MM.1S (cell line): ENCODE results near the gene CTTNBP2NL.

Experiments used
- DNase-seq: peaks from one replicate; pipeline ENCODE4 v3.0.0-alpha.2; 2015
- H2AFZ ChIP-seq: fragments of 300-600 bp; sonication (generic); 2 replicates; pipeline ENCODE4 v1.6.0; 2016; ENCODE audit warnings: antibody characterized with exemption, low read length
- H3F3A ChIP-seq: fragments of 300-600 bp; sonication (generic); 2 replicates; pipeline ENCODE4 v1.6.1; 2016; ENCODE audit warnings: mild to moderate bottlenecking, antibody characterized with exemption, low read length, moderate library complexity, mixed read lengths; ENCODE audit not compliant: insufficient read depth
- H3K27ac ChIP-seq: fragments of 300-600 bp; sonication (generic); 2 replicates; pipeline ENCODE4 v1.5.1; 2016; ENCODE audit warnings: mild to moderate bottlenecking, low read length
- H3K27me3 ChIP-seq: fragments of 300-600 bp; sonication (generic); replicated peaks from 2 replicates; pipeline ENCODE4 v1.6.0; 2016; ENCODE audit warnings: low read length; ENCODE audit not compliant: insufficient read depth
- H3K36me3 ChIP-seq: fragments of 300-600 bp; sonication (generic); replicated peaks from 2 replicates; pipeline ENCODE4 v1.6.1; 2016; ENCODE audit warnings: mild to moderate bottlenecking, low read length, mixed read lengths; ENCODE audit not compliant: insufficient read depth
- H3K4me1 ChIP-seq: fragments of 300-600 bp; sonication (generic); 2 replicates; pipeline ENCODE4 v1.6.1; 2016; ENCODE audit warnings: low read length, mixed read lengths
- H3K4me2 ChIP-seq: fragments of 300-600 bp; sonication (generic); 2 replicates; pipeline ENCODE4 v1.6.0; 2016; ENCODE audit warnings: low read depth, low read length
- H3K4me3 ChIP-seq: fragments of 300-600 bp; sonication (generic); 2 replicates; pipeline ENCODE4 v1.5.1; 2016; ENCODE audit warnings: low read length, mixed read lengths
- H3K79me2 ChIP-seq: fragments of 300-600 bp; sonication (generic); 2 replicates; pipeline ENCODE4 v1.6.1; 2016; ENCODE audit warnings: mixed run types, low read length, mixed read lengths
- H3K9ac ChIP-seq: fragments of 300-600 bp; sonication (generic); 2 replicates; pipeline ENCODE4 v1.6.1; 2016; ENCODE audit warnings: low read length, mixed read lengths
- H3K9me2 ChIP-seq: fragments of 300-600 bp; sonication (generic); replicated peaks from 2 replicates; pipeline ENCODE4 v1.6.1; 2016; ENCODE audit warnings: mild to moderate bottlenecking, low read length, mixed read lengths; ENCODE audit not compliant: insufficient read depth
- H3K9me3 ChIP-seq: fragments of 300-600 bp; sonication (generic); replicated peaks from 2 replicates; pipeline ENCODE4 v1.6.1; 2016; ENCODE audit warnings: mild to moderate bottlenecking, low read length, mixed read lengths; ENCODE audit not compliant: insufficient read depth
- H4K20me1 ChIP-seq: fragments of 300-600 bp; sonication (generic); 2 replicates; pipeline ENCODE4 v1.6.1; 2016; ENCODE audit warnings: mild to moderate bottlenecking, low read length, moderate library complexity, mixed read lengths; ENCODE audit not compliant: insufficient read depth
- EZH2 ChIP-seq: fragments of 300-600 bp; sonication (generic); optimal IDR thresholded peaks from 2 replicates; pipeline ENCODE3; 2017; ENCODE audit warnings: low read depth, mild to moderate bottlenecking, antibody characterized with exemption, low read length, mixed read lengths
- EZH2phosphoT487 ChIP-seq: fragments of 300-600 bp; sonication (generic); IDR thresholded peaks from 2 replicates; pipeline ENCODE4 v1.6.1; 2018; ENCODE audit warnings: antibody characterized with exemption, low read length
- TF ChIP-seq, protein P1 (sequence below): fragments of 300-600 bp; sonication (generic); IDR thresholded peaks from 2 replicates; pipeline ENCODE4 v1.5.1; 2016; ENCODE audit warnings: antibody characterized with exemption, low read length, mixed read lengths

Gene CTTNBP2NL

GRCh38 chr1:112492076-112492475 is 96.1 kb downstream of the CTTNBP2NL start:
- H3K4me3 ChIP-seq, result no peak overlapping the region
- no peaks in the 10 kb centered on the region for H3K27me3 ChIP-seq
- no peaks in the 10 kb centered on the region for H3K4me1 ChIP-seq
- H3K9me2 ChIP-seq, result no peaks in the 10 kb centered on the region
- H3K4me2 ChIP-seq, result no peak overlapping the region
- no peak overlapping the region for H2AFZ ChIP-seq
- no peak overlapping the region for H3K9ac ChIP-seq
- no peaks in the 10 kb centered on the region for H4K20me1 ChIP-seq
- no peak overlapping the region for H3K27ac ChIP-seq
- H3K9me3 ChIP-seq, result no peaks in the 10 kb centered on the region
- no peak for DNase-seq
- H3K36me3 ChIP-seq, result no peaks in the 10 kb centered on the region
- no peaks in the 10 kb centered on the region for H3F3A ChIP-seq
- TF ChIP-seq, protein P1, sequence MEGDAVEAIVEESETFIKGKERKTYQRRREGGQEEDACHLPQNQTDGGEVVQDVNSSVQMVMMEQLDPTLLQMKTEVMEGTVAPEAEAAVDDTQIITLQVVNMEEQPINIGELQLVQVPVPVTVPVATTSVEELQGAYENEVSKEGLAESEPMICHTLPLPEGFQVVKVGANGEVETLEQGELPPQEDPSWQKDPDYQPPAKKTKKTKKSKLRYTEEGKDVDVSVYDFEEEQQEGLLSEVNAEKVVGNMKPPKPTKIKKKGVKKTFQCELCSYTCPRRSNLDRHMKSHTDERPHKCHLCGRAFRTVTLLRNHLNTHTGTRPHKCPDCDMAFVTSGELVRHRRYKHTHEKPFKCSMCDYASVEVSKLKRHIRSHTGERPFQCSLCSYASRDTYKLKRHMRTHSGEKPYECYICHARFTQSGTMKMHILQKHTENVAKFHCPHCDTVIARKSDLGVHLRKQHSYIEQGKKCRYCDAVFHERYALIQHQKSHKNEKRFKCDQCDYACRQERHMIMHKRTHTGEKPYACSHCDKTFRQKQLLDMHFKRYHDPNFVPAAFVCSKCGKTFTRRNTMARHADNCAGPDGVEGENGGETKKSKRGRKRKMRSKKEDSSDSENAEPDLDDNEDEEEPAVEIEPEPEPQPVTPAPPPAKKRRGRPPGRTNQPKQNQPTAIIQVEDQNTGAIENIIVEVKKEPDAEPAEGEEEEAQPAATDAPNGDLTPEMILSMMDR, result no peak
- TF ChIP-seq EZH2phosphoT487 (no peak), EZH2 (no peak)
- H3K79me2 ChIP-seq, result no peaks in the 10 kb centered on the region

- TF ChIP-seq, protein P1, result no peak
- TF ChIP-seq EZH2phosphoT487 (no peak), EZH2 (no peak)
- Histone ChIP-seq H3K4me1 (no peaks in the 10 kb centered on the region), H2AFZ (no peak overlapping the region), H3K4me2 (no peak overlapping the region), H3F3A (no peaks in the 10 kb centered on the region), H3K9ac (no peak overlapping the region), H3K36me3 (no peaks in the 10 kb centered on the region), H3K27ac (no peak overlapping the region), H3K9me2 (no peaks in the 10 kb centered on the region), H3K79me2 (no peaks in the 10 kb centered on the region), H3K4me3 (no peak overlapping the region), H3K9me3 (no peaks in the 10 kb centered on the region), H4K20me1 (no peaks in the 10 kb centered on the region), H3K27me3 (no peaks in the 10 kb centered on the region)
- no peak for DNase-seq
Measured at GRCh38 chr1:112493351-112493750, 97.3 kb downstream of the CTTNBP2NL start.

- Histone ChIP-seq H3K27me3 (no peaks in the 10 kb centered on the region), H4K20me1 (no peaks in the 10 kb centered on the region), H3K9ac (no peak overlapping the region), H3K9me2 (no peaks in the 10 kb centered on the region), H2AFZ (no peak overlapping the region), H3K4me1 (no peaks in the 10 kb centered on the region), H3K4me3 (no peak overlapping the region), H3F3A (no peaks in the 10 kb centered on the region), H3K4me2 (no peak overlapping the region), H3K36me3 (no peaks in the 10 kb centered on the region), H3K9me3 (no peaks in the 10 kb centered on the region), H3K27ac (no peak overlapping the region), H3K79me2 (no peaks in the 10 kb centered on the region)
- TF ChIP-seq EZH2phosphoT487, result no peak
- TF ChIP-seq EZH2, result no peak
- TF ChIP-seq, protein P1, result no peak
- DNase-seq, result no peak
Measured at GRCh38 chr1:112496290-112496689, 100.3 kb downstream of the CTTNBP2NL start.
